GM19025 (cell line): ENCODE measurements around the gene BBS2.

Experiments
- ATAC-seq: cut with Tn5 transposase; IDR thresholded peaks from one replicate; pipeline ENCODE4 v1.9.1; 2021; ENCODE audit warnings: mild to moderate bottlenecking, low read depth, moderate library complexity; ENCODE audit not compliant: unreplicated experiment

The BBS2 gene

DNA sequence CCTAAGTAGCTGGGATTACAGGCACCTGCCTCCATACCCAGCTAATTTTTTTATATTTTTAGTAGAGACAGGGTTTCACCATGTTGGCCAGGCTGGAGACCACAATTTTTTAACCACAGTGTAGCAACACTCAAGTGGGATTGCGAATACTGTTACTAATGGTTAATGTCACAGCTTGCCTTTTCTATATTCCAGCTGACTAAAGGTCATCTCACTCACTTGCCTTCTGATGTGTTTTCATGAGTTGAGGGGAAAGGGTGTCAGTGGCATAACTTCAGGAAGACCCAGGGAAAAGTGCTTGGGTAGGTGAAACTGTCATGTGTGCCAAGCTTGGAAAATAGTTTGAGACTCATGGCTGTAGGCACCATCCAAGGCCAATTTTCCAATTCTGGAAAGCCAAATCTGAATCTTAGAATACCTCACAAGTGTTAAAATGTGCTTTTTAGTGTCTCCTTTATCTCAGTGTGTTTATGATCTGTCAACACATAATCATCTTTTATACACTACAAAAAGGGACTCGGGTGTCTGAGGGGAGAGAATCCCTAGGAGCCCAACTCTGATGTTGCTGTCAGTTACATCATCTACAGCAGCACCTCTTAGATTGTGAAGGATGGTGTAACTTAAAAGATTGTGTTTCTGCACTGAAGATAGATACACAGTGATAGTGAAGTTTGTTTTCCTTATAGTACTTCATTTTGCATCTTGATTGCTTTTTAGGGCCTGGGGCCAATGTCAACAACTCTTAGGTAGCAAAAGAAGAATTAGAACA is 41.4 kb downstream of the BBS2 start:
- no peak for ATAC-seq

DNA sequence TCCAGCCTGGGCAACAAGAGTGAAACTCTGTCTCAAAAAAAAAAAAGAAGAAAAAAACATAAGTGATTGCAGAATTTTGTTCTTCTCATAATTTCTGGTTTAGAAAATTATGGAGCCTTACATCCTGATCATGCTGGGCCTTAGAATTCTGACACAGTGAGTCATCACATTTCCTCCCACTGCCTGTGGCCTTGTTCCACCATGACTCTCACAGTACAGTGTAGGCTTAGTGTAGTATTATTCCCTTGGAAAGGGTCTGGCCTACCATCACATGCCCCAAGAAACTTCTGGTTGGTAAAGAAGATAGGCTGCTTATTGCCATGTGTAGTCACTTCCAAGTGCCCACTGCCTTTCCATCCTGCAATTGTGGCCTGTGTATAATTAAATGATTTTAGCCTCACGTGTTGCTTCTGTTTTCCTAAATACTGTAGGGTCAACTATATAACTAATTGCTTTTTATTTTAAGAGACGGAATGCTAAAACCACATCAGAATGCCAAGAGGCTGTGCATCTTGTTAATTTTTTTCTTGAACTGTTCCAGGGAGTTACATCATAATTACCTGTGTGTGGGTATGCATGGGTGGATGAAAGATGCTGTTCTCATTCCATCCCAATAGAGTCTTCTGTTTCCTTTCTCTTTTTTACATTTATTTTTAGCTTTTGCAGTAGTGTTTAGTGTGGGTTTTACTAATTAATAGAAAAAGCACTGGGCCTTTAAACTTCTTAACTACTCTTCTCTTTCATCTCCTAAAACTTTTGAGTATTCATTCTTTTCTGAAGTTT is 42.5 kb downstream of the BBS2 start:
- ATAC-seq, result no peak

DNA sequence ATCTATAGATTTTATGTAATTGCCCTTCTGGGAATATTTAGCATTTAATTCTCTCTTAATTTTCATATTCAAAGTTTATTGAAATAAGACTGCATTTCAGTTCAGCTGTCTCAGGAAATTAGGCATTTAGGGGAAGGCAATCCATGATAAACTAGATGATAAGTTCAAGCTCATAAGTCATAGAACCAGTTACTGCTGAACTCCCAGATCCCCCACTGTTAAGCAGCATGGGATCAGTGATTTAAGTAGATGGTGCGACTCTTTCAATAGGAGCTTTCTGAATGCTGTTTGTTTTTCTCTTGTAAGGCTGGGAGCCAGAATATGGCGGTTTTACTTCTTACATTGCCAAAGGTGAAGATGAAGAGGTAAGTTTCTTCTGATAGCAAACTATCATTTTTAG is 44.6 kb downstream of the BBS2 start:
- no peak for ATAC-seq

DNA sequence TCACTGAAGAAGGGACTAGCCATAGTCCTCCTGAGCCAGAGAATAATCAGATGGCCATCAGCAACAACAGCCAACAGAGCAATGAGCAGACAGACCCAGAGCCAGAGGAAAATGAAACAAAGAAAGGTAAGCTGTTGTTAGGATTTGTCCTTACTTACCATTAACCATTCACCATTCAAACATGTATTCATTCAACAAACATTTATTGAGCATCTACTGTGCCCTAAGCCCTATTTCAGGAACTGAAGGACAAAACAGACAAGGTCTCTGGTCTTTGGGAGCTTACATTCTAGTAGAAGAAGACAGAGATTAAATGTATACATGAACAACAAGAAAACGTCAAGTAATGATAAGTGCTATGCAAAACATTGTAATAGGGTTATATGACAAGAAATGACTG is 49.2 kb downstream of the BBS2 start:
- no peak for ATAC-seq

DNA sequence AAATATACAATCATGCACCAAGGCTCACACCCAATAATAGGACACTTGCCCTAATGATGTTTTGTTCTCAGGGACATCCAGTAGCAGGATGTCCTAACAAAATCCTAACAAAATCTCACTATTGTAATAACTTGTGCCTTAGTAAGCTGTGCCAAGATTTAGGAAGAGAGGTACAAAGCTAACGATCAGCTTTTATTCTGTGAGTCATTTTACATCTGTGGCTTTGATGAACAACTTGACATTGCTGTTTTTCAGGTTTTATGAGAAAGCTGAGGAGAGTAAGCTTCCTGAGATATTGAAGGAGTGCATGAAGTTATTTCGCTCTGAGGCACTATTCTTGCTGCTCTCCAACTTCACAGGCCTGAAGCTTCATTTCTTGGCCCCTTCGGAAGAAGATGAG is 49.6 kb downstream of the BBS2 start:
- ATAC-seq, result no peak

DNA sequence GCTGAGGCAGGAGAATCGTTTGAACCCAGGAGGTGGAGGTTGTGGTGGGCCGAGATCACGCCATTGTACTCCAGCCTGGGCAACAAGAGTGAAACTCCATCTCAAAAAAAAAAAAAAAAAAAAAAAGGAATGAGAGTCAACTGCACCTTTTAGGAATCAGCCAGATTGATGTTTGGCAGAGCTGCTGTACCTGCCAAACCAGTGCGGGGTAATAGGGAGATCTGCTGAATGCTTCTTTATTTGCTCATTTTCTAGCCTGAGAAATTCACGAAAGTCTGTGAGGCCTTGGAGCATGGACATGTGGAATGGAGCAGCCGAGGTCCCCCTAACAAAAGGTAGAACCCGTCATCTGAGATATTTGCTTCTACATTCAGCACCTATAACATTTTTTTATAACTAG is 50.1 kb downstream of the BBS2 start:
- ATAC-seq, result no peak

DNA sequence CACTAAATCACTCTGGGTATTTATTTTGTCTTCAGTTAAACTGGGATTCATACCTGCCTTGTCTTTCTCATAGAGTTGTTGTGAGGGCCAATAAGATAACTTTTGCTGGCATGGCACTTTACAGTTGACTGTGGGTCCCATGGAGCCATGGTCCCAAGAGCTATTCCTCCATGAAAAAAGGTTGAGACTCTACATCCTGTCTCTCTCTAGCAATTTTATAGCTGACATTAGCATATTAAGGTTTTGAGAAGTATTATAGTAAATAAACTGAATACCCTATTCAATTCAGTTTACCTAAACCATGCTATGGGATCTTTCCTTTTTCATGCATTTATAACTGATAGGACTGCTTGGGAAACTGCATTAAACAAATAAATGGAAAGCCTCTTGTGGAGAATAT is 51.0 kb downstream of the BBS2 start:
- ATAC-seq, result no peak

DNA sequence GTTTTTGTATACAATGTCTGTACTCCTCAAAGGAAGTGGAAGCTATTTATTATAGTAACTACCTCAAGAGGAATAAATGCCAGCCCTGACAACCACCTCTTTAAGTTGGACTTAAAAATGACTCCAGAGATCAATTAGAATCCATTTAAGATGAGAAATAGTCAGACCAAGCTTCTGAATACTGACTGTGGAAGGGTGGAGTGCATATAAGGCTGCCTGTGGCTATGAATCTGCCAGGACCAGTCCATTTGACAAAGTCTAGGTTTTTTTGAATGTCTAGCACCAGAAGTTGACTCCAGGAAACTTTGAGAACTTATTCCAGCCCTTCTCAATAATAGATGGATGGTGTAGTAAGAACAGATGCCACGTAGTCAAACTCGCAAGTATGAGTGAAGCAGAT is 53.5 kb downstream of the BBS2 start:
- no peak for ATAC-seq

DNA sequence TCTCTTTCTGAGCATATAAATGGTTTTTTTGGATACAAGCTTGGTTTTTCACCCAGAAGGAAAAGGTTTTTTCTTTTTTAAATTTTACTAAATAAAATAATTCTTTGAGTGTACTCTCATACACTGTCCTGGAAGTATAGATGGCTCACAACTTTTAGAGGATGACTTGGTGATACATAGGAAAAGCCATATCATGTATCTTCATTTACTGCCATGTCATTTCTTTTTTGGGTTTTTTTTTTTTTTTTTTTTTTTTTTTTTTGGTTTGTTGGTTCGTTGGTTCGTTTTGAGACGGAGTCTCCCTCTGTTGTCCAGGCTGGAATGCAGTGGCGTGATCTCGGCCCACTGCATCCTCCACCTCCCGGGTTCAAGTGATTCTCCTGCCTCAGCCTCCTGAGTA is 56.7 kb downstream of the BBS2 start:
- ATAC-seq, result no peak

DNA sequence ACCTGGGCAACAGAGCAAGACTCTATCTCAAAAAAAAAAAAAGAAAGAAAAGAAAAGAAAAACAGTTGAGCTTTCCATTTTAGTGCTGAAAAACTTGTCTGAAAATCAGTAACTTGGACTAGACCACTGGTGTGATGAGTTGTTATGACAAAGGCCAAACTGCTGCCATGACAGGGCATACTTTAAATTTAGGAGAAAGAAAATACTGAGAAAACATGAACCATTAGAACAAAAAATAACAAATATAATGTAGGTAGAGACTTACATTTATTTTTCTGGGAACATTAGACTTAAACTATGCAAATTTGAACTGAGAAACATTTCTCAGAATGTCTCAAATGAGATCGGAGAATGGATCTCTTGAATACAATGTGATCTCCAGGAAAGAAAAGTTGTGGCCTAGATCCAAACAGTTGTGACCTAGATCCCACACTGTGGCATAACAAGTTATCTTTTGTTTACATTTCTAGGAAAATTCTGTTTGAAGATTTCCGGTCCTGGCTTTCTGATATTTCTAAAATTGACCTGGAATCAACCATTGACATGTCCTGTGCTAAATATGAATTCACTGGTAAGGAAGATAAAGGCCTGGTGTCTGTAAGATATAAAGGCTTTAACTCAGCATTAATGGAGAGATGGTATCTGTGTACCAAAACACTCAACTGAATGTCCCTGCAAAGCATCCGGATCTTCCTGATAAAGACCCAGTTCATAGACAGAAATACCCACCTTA is 57.6 kb downstream of the BBS2 start:
- ATAC-seq, result no peak

DNA sequence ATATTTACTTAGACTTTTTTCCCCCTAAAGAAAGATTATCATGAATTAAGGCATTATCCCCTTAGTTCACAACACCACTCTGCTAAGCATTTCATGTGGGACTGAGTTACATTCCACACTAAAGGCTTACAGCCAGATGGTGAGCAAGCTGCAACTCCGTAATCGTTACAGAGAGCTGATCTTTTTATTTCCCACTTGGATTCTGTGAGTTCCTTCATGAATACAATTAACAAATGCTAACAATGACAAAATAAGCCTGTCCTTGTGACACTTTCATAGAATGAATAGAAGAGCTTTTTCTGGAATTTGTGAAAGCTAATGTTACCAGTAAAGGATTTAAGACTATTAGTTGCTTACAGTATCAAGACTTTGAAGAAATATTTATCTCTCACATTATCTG is 59.7 kb downstream of the BBS2 start:
- ATAC-seq, result no peak

DNA sequence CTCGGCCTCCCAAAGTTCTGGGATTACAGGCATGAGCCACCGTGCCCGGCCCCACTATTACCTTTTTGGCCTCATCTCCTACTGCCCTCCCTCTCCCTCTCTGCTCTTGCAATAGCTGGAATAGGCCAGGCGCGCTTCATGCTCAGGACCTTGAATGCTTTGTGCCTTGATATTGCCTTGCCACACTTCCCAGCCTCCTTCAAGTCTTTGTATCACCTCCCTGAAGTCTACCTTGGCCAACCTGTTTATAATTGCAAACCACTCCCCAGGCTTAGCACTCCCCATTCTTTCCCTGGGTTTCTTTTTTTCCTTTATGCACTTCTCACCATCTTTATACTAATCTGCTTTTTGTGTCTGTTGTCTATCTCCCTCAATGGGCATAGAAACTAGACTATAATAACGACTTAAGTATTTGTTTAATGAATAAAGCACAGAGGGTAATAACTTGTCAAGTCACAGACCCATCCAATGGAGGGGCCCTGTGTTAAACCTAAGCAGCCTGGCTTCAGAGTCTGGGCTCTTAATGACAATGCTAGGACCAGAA is 61.8 kb downstream of the BBS2 start:
- ATAC-seq, result no peak

DNA sequence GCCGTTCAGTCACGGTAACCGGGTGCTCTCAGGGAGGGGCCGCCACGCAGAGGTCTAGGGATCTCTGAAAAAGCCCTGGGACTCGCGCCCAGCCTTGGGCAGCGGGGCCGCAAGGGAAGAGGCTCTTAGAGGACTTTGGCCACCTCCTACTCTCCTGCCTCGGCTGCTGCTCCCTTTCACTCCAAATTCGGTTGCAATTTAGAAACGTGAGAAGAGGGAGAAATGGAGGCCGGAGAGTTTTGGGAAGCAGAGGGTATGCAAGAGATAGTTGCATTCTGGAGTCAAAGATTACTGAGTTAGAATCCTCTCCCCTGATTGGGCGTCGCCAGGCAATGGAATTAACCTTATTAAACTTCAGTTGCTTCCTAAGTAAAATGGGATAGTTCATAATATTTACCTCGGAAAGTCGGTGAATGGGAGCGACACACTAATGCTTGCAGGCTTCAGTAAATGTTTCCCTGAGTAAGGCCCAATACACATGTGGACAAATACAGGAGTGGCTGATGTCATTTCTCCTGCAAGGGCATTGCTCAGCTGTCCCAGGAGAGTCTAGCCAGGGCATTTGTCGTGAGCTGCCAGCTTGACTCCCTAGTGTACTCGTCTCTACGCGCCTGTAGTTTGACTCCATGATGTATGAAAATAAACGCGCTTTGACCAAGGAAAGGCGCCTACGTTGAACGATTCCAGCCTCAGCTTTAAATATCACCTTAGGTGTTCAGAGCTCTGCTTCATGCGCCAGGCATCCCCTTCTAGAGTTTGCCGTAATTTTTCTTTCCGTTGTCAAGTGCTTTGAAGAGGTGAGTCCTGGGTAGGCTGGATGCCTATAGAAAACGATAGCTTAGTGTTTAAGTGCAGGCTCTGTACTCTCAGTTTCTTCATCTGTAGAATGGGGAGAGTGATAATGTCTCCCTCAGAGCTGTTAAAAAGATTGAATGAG is 67.8 kb downstream of the BBS2 start:
- peak; percentile 33 for ATAC-seq

DNA sequence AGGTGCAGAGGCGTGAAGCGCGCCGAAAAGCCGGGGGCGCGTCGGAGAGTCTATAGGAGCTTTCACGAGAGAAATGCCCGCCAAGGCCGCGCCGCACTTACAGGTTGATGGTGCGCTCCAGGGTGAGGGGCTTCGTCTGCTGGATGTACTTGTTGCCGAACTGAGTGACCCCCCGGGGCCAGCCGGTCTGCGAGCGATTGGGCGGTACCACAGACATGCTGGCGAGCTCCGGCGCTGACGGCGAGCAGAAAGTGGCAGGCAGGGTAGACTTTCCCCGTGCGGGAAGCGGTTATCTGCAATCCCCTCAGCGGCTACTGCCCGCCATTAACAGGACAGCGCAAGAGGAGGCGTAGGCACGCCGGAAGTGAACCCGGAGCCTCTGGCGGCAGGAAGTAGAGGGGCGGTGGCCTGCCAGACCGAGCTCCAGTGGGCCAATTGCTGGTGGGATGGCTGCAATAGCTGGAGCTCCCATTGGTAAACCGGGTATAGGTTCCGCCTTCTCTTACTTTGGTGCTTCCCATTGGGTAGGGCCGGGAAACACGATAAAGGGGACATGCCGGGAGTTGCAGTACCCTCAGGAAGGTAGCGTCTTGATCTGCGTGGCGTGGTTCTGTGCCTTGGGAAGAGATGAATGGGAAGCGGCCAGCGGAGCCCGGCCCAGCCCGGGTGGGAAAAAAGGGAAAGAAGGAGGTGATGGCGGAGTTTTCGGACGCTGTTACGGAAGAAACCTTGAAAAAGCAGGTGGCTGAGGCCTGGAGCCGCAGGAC is 68.7 kb downstream of the BBS2 start, which contains the start of the genes NUDT21 and OGFOD1:
NUDT21 (minus strand) TSS at position 347 of the 767 bp plus-strand sequence; CDS start at position 217, 130 bp downstream.
OGFOD1 (plus strand) TSS at position 569 of the 767 bp plus-strand sequence; CDS start at position 628, 59 bp downstream.
- ATAC-seq, result peak; percentile 97

DNA sequence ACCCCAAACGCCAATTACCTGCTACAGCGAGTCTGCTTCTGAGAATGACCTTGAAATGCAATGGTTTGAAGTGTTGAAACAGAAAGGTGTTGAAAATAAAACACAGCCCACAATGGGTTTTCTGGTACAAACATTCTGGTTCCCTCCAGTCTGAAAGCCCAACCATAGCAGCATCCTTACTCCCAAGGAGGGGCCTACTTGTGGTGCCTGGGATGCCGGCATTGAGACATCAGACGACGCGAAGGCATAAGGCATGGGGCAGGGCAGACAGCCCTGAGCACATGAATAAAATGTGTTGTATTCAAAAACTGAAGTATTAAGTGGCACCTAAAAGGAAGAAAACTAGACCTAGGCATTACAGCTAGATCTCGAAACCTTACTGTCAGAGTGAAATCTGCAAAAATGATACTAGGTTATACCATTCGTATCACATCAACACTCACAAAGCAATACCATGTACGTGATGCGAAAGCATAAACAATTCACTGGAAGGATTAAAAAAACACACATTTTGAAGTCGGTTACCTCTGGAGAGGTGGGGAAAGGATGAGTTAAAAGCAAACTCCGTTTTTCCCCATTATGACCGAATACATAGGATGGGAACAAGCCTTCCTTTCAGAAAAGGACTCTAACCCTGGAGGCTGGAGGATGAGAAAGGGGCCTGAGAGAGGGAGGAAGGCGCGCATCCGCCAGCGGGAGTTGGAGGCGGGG is 69.4 kb downstream of the BBS2 start:
- ATAC-seq, result peak; percentile 15

DNA sequence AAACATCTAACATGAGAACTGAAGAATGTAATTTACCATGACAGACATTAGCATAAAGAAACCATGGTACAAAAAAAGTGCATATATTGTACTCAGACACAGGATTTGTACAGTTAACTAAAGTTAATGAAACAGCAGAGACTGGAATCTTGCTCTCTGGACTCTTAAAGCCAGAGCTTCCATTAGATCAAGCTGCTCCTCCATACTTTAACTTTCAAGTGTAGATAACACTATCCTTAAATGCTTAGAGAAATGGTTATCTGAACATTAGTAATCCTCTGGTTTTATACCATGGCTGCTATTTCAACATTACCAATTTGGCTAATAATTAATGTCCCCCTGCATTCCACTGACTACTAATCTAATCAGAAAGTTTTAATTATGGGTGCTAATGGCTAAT is 71.8 kb downstream of the BBS2 start:
- ATAC-seq, result no peak

DNA sequence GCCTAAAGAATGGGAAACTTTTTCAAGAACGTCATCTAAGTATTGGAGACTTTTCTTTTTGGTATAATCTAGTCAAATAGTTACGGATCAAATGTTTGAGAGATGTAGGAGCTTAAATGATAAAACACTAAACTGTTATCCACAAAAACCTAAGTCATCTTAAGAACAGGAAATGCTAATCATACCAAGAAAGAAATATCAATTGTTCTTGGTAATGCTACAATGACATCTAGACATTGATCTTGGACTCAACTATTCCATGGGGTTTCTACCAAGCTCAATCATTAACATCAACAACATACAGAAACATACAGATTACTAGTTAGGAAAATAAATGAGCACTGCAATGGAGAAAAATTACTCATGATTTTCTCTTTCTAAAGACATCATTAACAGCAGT is 72.5 kb downstream of the BBS2 start:
- no peak for ATAC-seq

DNA sequence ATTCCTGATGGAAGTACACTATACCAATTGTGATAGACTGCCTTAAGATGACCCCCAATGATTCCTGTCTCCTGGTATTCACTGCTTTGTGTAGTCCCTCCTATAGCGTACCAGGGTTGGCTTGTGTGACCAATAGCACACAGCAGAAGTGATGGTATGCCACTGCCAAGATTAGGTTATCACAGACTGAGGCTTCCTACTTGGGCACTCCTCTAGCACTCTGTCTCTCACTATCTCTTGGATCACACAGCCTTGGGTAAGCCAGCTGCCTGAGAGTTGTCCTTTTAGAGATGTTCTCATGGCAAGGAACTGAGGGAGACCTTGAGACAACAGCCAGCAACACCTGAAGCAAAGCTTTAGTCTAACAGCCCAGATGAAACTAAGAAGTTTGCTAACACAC is 81.8 kb downstream of the BBS2 start:
- no peak for ATAC-seq
